Endothelial cell of umbilical vein (primary cell): ENCODE data around the gene NDUFA12. TPM values are rescaled to one million over a fixed set of nuclear protein-coding genes. Genes with fewer than 3 reads are reported as not detected.

Source experiments
- BruUV-seq: library from RNA; stranded (reverse); fragments of 400-500 nt; replicated peaks from 2 replicates; lab custom pipeline; 2021; lab: Mats Ljungman, UMichigan
- CTCF ChIA-PET: fragments of 300-600, 350-600 bp; sonication (Branson Sonifier 250); formaldehyde crosslinking; loops from one replicate; lab custom pipeline; 2021; ENCODE audit warnings: antibody characterized with exemption, inconsistent platforms; lab: Charles Lee
- POLR2A ChIA-PET: fragments of 300-600, 350-600 bp; sonication (Branson Sonifier 250); formaldehyde crosslinking; loops from one replicate; lab custom pipeline; 2021; ENCODE audit warnings: antibody characterized with exemption, inconsistent platforms; lab: Charles Lee
- DNase-seq: peaks from one replicate; pipeline ENCODE4 v3.0.0-alpha.2; 2011; ENCODE audit warnings: low read depth, low spot score
- FAIRE-seq: peaks from 2 replicates; lab custom pipeline; 2011; peaks lifted over from hg19 to GRCh38; lab: Jason Lieb, UNC
- H2AFZ ChIP-seq: 2 replicates; pipeline ENCODE4 v1.6.0; 2012; ENCODE audit warnings: low read depth, low read length, control low read depth, inconsistent platforms
- H3K27ac ChIP-seq: 2 replicates; pipeline ENCODE4 v1.5.1; 2011; ENCODE audit warnings: low read depth, mild to moderate bottlenecking, control low read depth, low read length, moderate library complexity; ENCODE audit not compliant: insufficient read depth
- H3K27me3 ChIP-seq, 2 experiments: 2 replicates each; pipeline versions ENCODE4 v1.6.0 to v1.6.1; 2011; ENCODE audit warnings: low read length in 2 of 2, mixed read lengths in 1 of 2; ENCODE audit not compliant: control insufficient read depth in 2 of 2, insufficient read depth in 2 of 2
- H3K36me3 ChIP-seq, 2 experiments: 2 replicates in 1 of 2; 3 replicates in 1 of 2; pipeline ENCODE4 v1.5.1; 2011; ENCODE audit warnings: low read length in 2 of 2, mild to moderate bottlenecking in 1 of 2, moderate library complexity in 1 of 2; ENCODE audit not compliant: control insufficient read depth in 2 of 2, insufficient read depth in 2 of 2; ENCODE audit errors: extremely low read depth in 1 of 2
- H3K4me1 ChIP-seq: 3 replicates; pipeline ENCODE4 v1.5.1; 2011; ENCODE audit warnings: mild to moderate bottlenecking, low read length; ENCODE audit not compliant: control insufficient read depth, insufficient read depth; ENCODE audit errors: extremely low read depth
- H3K4me2 ChIP-seq: 2 replicates; pipeline ENCODE4 v1.6.1; 2011; ENCODE audit warnings: low read length, control low read depth, mixed read lengths; ENCODE audit not compliant: insufficient read depth
- H3K4me3 ChIP-seq, 3 experiments: fragments of 200-600 bp in 1 of 3; sonication (generic), shearing (Covaris generic) in 1 of 3; replicated peaks in 1 of 3; 2 replicates each; pipeline ENCODE4 v1.5.1; 2011 to 2016; ENCODE audit warnings: control low read depth in 3 of 3, low read length in 3 of 3, mild to moderate bottlenecking in 2 of 3, inconsistent platforms in 1 of 3, low read depth in 1 of 3, moderate library complexity in 1 of 3; ENCODE audit not compliant: insufficient read depth in 1 of 3
- H3K79me2 ChIP-seq: 2 replicates; pipeline ENCODE4 v1.6.0; 2012; ENCODE audit warnings: low read length, inconsistent platforms; ENCODE audit not compliant: control insufficient read depth, insufficient read depth
- H3K9ac ChIP-seq: replicated peaks from 2 replicates; pipeline ENCODE3; 2011; ENCODE audit warnings: low read length, control low read depth; ENCODE audit not compliant: insufficient read depth; ENCODE audit errors: extremely low read depth
- H3K9me1 ChIP-seq: replicated peaks from 3 replicates; pipeline ENCODE4 v1.6.0; 2011; ENCODE audit warnings: mild to moderate bottlenecking, low read length; ENCODE audit not compliant: control insufficient read depth, insufficient read depth; ENCODE audit errors: extremely low read depth
- H3K9me3 ChIP-seq: replicated peaks from 2 replicates; pipeline ENCODE4 v1.5.1; 2012; ENCODE audit warnings: low read length, inconsistent platforms; ENCODE audit not compliant: control insufficient read depth, insufficient read depth
- H4K20me1 ChIP-seq: replicated peaks from 2 replicates; pipeline ENCODE3; 2011; ENCODE audit warnings: mild to moderate bottlenecking, low read length; ENCODE audit not compliant: control insufficient read depth, insufficient read depth; ENCODE audit errors: extremely low read depth
- EZH2 ChIP-seq: IDR thresholded peaks from 2 replicates; pipeline ENCODE4 v1.6.1; 2012; ENCODE audit warnings: borderline replicate concordance, low read depth, mild to moderate bottlenecking, moderate library complexity, low read length, inconsistent platforms; ENCODE audit not compliant: severe bottlenecking
- FOS ChIP-seq: IDR thresholded peaks from 2 replicates; pipeline ENCODE4 v1.6.1; 2011; ENCODE audit warnings: mild to moderate bottlenecking, low read length, moderate library complexity, borderline replicate concordance; ENCODE audit not compliant: insufficient read depth
- GATA2 ChIP-seq: IDR thresholded peaks from 2 replicates; pipeline ENCODE4 v1.7.0; 2011; ENCODE audit warnings: low read depth, mild to moderate bottlenecking, moderate library complexity, mixed read lengths, low read length; ENCODE audit not compliant: insufficient read length, insufficient read depth
- JUN ChIP-seq: IDR thresholded peaks from 2 replicates; pipeline ENCODE4 v1.6.1; 2011; ENCODE audit warnings: borderline replicate concordance, low read depth; ENCODE audit not compliant: insufficient read length, insufficient read depth
- MYC ChIP-seq: IDR thresholded peaks from one replicate; pipeline ENCODE4 v1.6.1; 2011; ENCODE audit warnings: mild to moderate bottlenecking, low read depth, low read length
- POLR2A ChIP-seq: IDR thresholded peaks from 2 replicates; pipeline ENCODE4 v1.6.1; 2012; ENCODE audit warnings: low read depth, mild to moderate bottlenecking, control low read depth, low read length
- POLR2AphosphoS5 ChIP-seq: IDR thresholded peaks from 2 replicates; pipeline ENCODE4 v1.6.1; 2012; ENCODE audit warnings: low read depth, mild to moderate bottlenecking, control low read depth, low read length, moderate library complexity; ENCODE audit not compliant: insufficient read depth
- dilution Hi-C: fragments of 300-500 bp; cut with MboI; formaldehyde crosslinking; loops from one replicate; pipeline ENCODE4 v1.15.0; 2019; ENCODE audit warnings: low sequenced_read_pairs; ENCODE audit not compliant: extremely low pct_ligation_motif_present
- intact Hi-C: fragments of 100-400 bp; cut with micrococcal nuclease; formaldehyde crosslinking; loops from one replicate; pipeline ENCODE4 v1.10.0; 2022
- polyA plus RNA-seq, 4 experiments: library from polyadenylated mRNA; depleted of rRNA in 3 of 4; stranded (reverse) in 3 of 4; unstranded in 1 of 4; fragments of >200 nt; gene quantifications; 2 replicates each; pipeline versions ENCODE4 v1.2.1 to v1.2.3, GENCODE V29; 2011 to 2012; ENCODE audit warnings: missing spikeins in 1 of 4
- total RNA-seq: library from RNA; stranded (reverse); gene quantifications from 2 replicates; pipeline ENCODE4 v1.2.3, GENCODE V29; 2021
- TF ChIP-seq, protein P1 (sequence below), 2 donors: IDR thresholded peaks; 1 replicate in 1 of 2; 2 replicates in 1 of 2; pipeline ENCODE4 v1.5.1; 2011; ENCODE audit warnings: low read length in 2 of 2, mild to moderate bottlenecking in 2 of 2, moderate library complexity in 2 of 2, control low read depth in 1 of 2, inconsistent platforms in 1 of 2, low read depth in 1 of 2; ENCODE audit not compliant: insufficient read depth in 1 of 2; ENCODE audit errors: extremely low read depth in 1 of 2
- TF ChIP-seq, protein P2 (sequence below): IDR thresholded peaks from 2 replicates; pipeline ENCODE4 v1.6.1; 2011; ENCODE audit not compliant: insufficient read depth, insufficient read length

The NDUFA12 gene
- total and polyA plus RNA-seq, 2 donors (not counting 3 experiments of a cell fraction or from before 2014, with no cell fraction given), result 126 to 184 TPM

DNA sequence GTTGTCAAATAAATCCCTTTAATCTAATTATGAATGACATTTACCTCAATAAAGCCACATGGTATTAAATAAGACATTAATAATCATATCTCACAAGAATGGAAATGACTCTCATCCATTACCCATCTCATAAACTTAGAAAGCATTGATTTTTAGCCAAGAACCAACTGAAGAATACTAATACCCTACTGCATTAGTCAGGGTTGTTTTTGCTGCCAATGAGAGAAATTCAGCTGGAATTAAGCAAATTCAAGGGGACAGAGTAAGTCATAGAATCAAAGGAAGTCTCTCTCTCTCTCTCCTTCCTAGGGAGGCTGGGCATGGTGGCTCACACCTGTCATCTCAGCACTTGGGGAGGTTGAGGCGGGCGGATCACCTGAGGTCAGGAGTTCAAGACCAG, 41.6 kb downstream of the NDUFA12 start:
- Histone ChIP-seq H3K4me2 (no peak overlapping the region), H3K4me3 (no peak overlapping the region), H3K9ac (no peak overlapping the region), H4K20me1 (no peaks in the 10 kb centered on the region), H3K4me1 (no peaks in the 10 kb centered on the region), H3K27me3 (no peaks in the 10 kb centered on the region), H3K27ac (no peak overlapping the region), H3K36me3 (no peaks in the 10 kb centered on the region), H3K79me2 (no peaks in the 10 kb centered on the region), H3K9me1 (no peaks in the 10 kb centered on the region), H2AFZ (no peak overlapping the region), H3K9me3 (no peaks in the 10 kb centered on the region)
- TF ChIP-seq, protein P1, sequence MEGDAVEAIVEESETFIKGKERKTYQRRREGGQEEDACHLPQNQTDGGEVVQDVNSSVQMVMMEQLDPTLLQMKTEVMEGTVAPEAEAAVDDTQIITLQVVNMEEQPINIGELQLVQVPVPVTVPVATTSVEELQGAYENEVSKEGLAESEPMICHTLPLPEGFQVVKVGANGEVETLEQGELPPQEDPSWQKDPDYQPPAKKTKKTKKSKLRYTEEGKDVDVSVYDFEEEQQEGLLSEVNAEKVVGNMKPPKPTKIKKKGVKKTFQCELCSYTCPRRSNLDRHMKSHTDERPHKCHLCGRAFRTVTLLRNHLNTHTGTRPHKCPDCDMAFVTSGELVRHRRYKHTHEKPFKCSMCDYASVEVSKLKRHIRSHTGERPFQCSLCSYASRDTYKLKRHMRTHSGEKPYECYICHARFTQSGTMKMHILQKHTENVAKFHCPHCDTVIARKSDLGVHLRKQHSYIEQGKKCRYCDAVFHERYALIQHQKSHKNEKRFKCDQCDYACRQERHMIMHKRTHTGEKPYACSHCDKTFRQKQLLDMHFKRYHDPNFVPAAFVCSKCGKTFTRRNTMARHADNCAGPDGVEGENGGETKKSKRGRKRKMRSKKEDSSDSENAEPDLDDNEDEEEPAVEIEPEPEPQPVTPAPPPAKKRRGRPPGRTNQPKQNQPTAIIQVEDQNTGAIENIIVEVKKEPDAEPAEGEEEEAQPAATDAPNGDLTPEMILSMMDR (IDR thresholded peaks at IDR 0.05; ENCODE audit: extremely low read depth in 1 of 2, insufficient read depth in 1 of 2, low read depth in 1 of 2, low read length in 2 of 2), result no peak
- TF ChIP-seq GATA2, result no peak
- TF ChIP-seq MYC, result no peak
- TF ChIP-seq POLR2AphosphoS5, result no peak
- no peak for TF ChIP-seq JUN
- no peak for TF ChIP-seq FOS
- TF ChIP-seq, protein P2, sequence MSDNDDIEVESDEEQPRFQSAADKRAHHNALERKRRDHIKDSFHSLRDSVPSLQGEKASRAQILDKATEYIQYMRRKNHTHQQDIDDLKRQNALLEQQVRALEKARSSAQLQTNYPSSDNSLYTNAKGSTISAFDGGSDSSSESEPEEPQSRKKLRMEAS, result no peak
- TF ChIP-seq EZH2, result no peak
- TF ChIP-seq POLR2A, result no peak
- intact Hi-C loops (no loop called here), dilution Hi-C loops (no loop called here)
- no TSS peak for BruUV-seq
- CTCF ChIA-PET, result interaction anchor here (2.3 kb wide), 1 partner anchor 11 kb away, joined by 10 read pairs; no protein-coding TSS in a partner anchor
- no peak for DNase-seq
- no peak for FAIRE-seq
- POLR2A ChIA-PET, result interaction anchor here (0.7 kb wide), 1 partner anchor 165 kb away, joined by 8 read pairs; no protein-coding TSS in a partner anchor
